ENCODE measurements around the gene FGFR3. TPM values are rescaled to one million over a fixed set of nuclear protein-coding genes. Genes with fewer than 3 reads are reported as not detected.
A peak's percentile ranks its signal among the peaks of the same experiment; 100 is the strongest.

FGFR3 gene
- total and polyA plus RNA-seq, 10 donors = 1.0 to 7.5 (median 3.5) TPM

- WGBS, 5 donors = 68 to 80% (median 77%) methylated on average over 12 to 17 of the region's 17 CpGs
- no peak overlapping the region for H3K4me3 ChIP-seq
- no peaks in the 10 kb centered on the region for H3K36me3 ChIP-seq
- peaks cover 0 to 20% (median 7%) of the 10 kb centered on the region in 6 donors for H3K4me1 ChIP-seq
- peak in 2 of 3 donors; percentile 51 to 74 for TF ChIP-seq POLR2AphosphoS5 (IDR thresholded peaks at IDR 0.05)
- no peak for TF ChIP-seq CTCF (IDR thresholded peaks at IDR 0.05 in 8 of 11, conservative IDR thresholded peaks at IDR 0.05 in 3 of 11)
- H3K27ac ChIP-seq = peak overlapping the region in 3 of 8 donors; percentile 30 to 38 (median 30)
- DNase-seq = no peak
- H3K27me3 ChIP-seq (replicated peaks in 1 of 7) = no peaks in the 10 kb centered on the region
- intact Hi-C loops (cut with DNase I; ENCODE audit: low total_unique reads) = no loop called here
- no peaks in the 10 kb centered on the region for H3K9me3 ChIP-seq
Measured at GRCh38 chr4:1784789-1785591, 8.1 kb upstream of the FGFR3 start.

GRCh38 chr4:1785592-1785991, 7.5 kb upstream of the FGFR3 start:
- no peak overlapping the region for H3K4me3 ChIP-seq
- TF ChIP-seq POLR2AphosphoS5 (IDR thresholded peaks at IDR 0.05) = no peak
- no peak for TF ChIP-seq POLR2A (IDR thresholded peaks at IDR 0.05)
- 85 to 91% (median 90%) methylated on average over 11 of the region's 11 CpGs; no CpG with 5 or more reads in 1 of the 5 donors for WGBS, 5 donors
- H3K36me3 ChIP-seq = no peaks in the 10 kb centered on the region
- DNase-seq = no peak
- peak overlapping the region in 3 of 8 donors; percentile 30 to 38 (median 30) for H3K27ac ChIP-seq
- H3K9me3 ChIP-seq = no peaks in the 10 kb centered on the region
- no peaks in the 10 kb centered on the region for H3K27me3 ChIP-seq (replicated peaks in 1 of 7)
- peaks cover 0 to 20% (median 7%) of the 10 kb centered on the region in 6 donors for H3K4me1 ChIP-seq
- intact Hi-C loops (cut with DNase I; ENCODE audit: low total_unique reads) = no loop called here

GRCh38 chr4:1786544-1787362, 6.3 kb upstream of the FGFR3 start:
- Histone ChIP-seq H3K27ac (no peak overlapping the region), H3K4me1 (peaks cover 0 to 20% (median 7%) of the 10 kb centered on the region in 6 donors), H3K9me3 (no peaks in the 10 kb centered on the region), H3K27me3 (replicated peaks in 1 of 7) (peaks cover 0 to under 1% (median 0%) of the 10 kb centered on the region in 7 donors), H3K4me3 (no peak overlapping the region), H3K36me3 (no peaks in the 10 kb centered on the region)
- 83 to 89% (median 87%) methylated on average over 16 to 34 of the region's 34 CpGs for WGBS, 5 donors
- no peak for DNase-seq
- intact Hi-C loops (cut with DNase I; ENCODE audit: low total_unique reads) = no loop called here
- TF ChIP-seq POLR2AphosphoS5 (IDR thresholded peaks at IDR 0.05) (no peak), CTCF (IDR thresholded peaks at IDR 0.05 in 8 of 11, conservative IDR thresholded peaks at IDR 0.05 in 3 of 11) (no peak), POLR2A (IDR thresholded peaks at IDR 0.05) (no peak)

- Histone ChIP-seq H3K36me3 (no peaks in the 10 kb centered on the region), H3K27me3 (replicated peaks in 1 of 7) (peaks cover 0 to 8% (median 0%) of the 10 kb centered on the region in 7 donors), H3K9me3 (no peaks in the 10 kb centered on the region), H3K4me3 (no peak overlapping the region), H3K4me1 (peaks cover 0 to 22% (median 7%) of the 10 kb centered on the region in 6 donors), H3K27ac (no peak overlapping the region)
- 54 to 83% (median 73%) methylated on average over 18 to 25 of the region's 25 CpGs for WGBS, 5 donors
- DNase-seq = no peak
- intact Hi-C loops (cut with DNase I; ENCODE audit: low total_unique reads) = no loop called here
- TF ChIP-seq POLR2A (IDR thresholded peaks at IDR 0.05) = no peak
- TF ChIP-seq POLR2AphosphoS5 (IDR thresholded peaks at IDR 0.05) = no peak
- no peak for TF ChIP-seq CTCF (IDR thresholded peaks at IDR 0.05 in 8 of 11, conservative IDR thresholded peaks at IDR 0.05 in 3 of 11)
Measured at GRCh38 chr4:1787411-1788077, 5.5 kb upstream of the FGFR3 start.
